ENCODE measurements around the gene DAB2IP.
"Not testable (repeated sequence)": the region's sequence is repeated elsewhere in the genome, so short reads cannot be mapped to it uniquely, and the experiment has no call there.

The DAB2IP gene

GRCh38 chr9:121651295-121652020, at the start of gene DAB2IP:
Gene DAB2IP, plus strand, starts transcription at chr9:121651634. Its CDS starts 142 bp downstream, at chr9:121651776.
- FAIRE-seq (no peak), DNase-seq (ENCODE audit: insufficient read length, low spot score) (no peak)

GRCh38 chr9:121603028-121603427, 48.4 kb upstream of the DAB2IP start:
- FAIRE-seq, result no peak
- DNase-seq (ENCODE audit: insufficient read length, low spot score), result no peak

- DNase-seq (ENCODE audit: insufficient read length, low spot score), result no peak
- FAIRE-seq, result no peak
Observed at GRCh38 chr9:121604242-121604641, 47.2 kb upstream of the DAB2IP start.

- DNase-seq (ENCODE audit: insufficient read length, low spot score), result no peak
- no peak for FAIRE-seq
Observed at GRCh38 chr9:121604654-121605053, 46.8 kb upstream of the DAB2IP start.

- no peak for DNase-seq (ENCODE audit: insufficient read length, low spot score)
- no peak for FAIRE-seq
Observed at GRCh38 chr9:121607434-121608167, 43.8 kb upstream of the DAB2IP start.

GRCh38 chr9:121608168-121608853, 43.1 kb upstream of the DAB2IP start:
- no peak for DNase-seq (ENCODE audit: insufficient read length, low spot score)
- no peak for FAIRE-seq

GRCh38 chr9:121609822-121610637, 41.4 kb upstream of the DAB2IP start:
- DNase-seq (ENCODE audit: insufficient read length, low spot score) (no peak), FAIRE-seq (no peak)

GRCh38 chr9:121610638-121610953, 40.8 kb upstream of the DAB2IP start:
- DNase-seq (ENCODE audit: insufficient read length, low spot score) (no peak), FAIRE-seq (no peak)

- DNase-seq (ENCODE audit: insufficient read length, low spot score), result no peak
- no peak for FAIRE-seq
Observed at GRCh38 chr9:121612511-121612998, 38.9 kb upstream of the DAB2IP start.

GRCh38 chr9:121613009-121613752, 38.3 kb upstream of the DAB2IP start:
- DNase-seq (ENCODE audit: insufficient read length, low spot score) (no peak), FAIRE-seq (no peak)

GRCh38 chr9:121616123-121616755, 35.2 kb upstream of the DAB2IP start:
- FAIRE-seq (no peak), DNase-seq (ENCODE audit: insufficient read length, low spot score) (no peak)

GRCh38 chr9:121618504-121618903, 32.9 kb upstream of the DAB2IP start:
- FAIRE-seq (no peak), DNase-seq (ENCODE audit: insufficient read length, low spot score) (no peak)

GRCh38 chr9:121618910-121619309, 32.5 kb upstream of the DAB2IP start:
- not testable (repeated sequence) for FAIRE-seq; DNase-seq (ENCODE audit: insufficient read length, low spot score)

GRCh38 chr9:121619545-121620324, 31.7 kb upstream of the DAB2IP start:
- FAIRE-seq, result no peak

GRCh38 chr9:121620325-121620673, 31.1 kb upstream of the DAB2IP start:
- DNase-seq (ENCODE audit: insufficient read length, low spot score) (no peak), FAIRE-seq (no peak)

More at GRCh38 chr9:121619545-121620324, 31.7 kb upstream of the DAB2IP start:
- DNase-seq (ENCODE audit: insufficient read length, low spot score), result no peak

GRCh38 chr9:121620777-121621449, 30.5 kb upstream of the DAB2IP start:
- DNase-seq (ENCODE audit: insufficient read length, low spot score) (no peak), FAIRE-seq (no peak)

GRCh38 chr9:121622387-121623203, 28.8 kb upstream of the DAB2IP start:
- FAIRE-seq (no peak), DNase-seq (ENCODE audit: insufficient read length, low spot score) (no peak)

All from GM19239 (cell line).